Cardiac muscle cell (in vitro differentiated cells and primary cell): ENCODE measurements around the gene SYTL2. TPM values are rescaled to one million over a fixed set of nuclear protein-coding genes. Genes with fewer than 3 reads are reported as not detected.

Source experiments
- DNase-seq, 2 donors: peaks; one replicate each; pipeline versions ENCODE4 v3.0.0 to v3.0.0-alpha.2; 2010 to 2017; ENCODE audit warnings: low read depth in 1 of 2, low spot score in 1 of 2
- H3K27ac ChIP-seq: fragments of 200-600 bp; sonication (generic); 2 replicates; pipeline ENCODE4 v1.5.1; 2016
- H3K27me3 ChIP-seq: fragments of 200-600 bp; sonication (generic); 2 replicates; pipeline ENCODE4 v1.6.0; 2016; ENCODE audit warnings: control low read depth
- H3K36me3 ChIP-seq: fragments of 200-600 bp; sonication (generic); 2 replicates; pipeline ENCODE4 v1.5.1; 2016; ENCODE audit warnings: control low read depth
- H3K4me1 ChIP-seq: fragments of 200-600 bp; sonication (generic); 2 replicates; pipeline ENCODE4 v1.8.1; 2017; ENCODE audit warnings: low read depth, mild to moderate bottlenecking, mixed run types
- H3K4me3 ChIP-seq: fragments of 200-600 bp; sonication (generic); 2 replicates; pipeline ENCODE4 v1.5.1; 2016; ENCODE audit warnings: mild to moderate bottlenecking
- H3K9me3 ChIP-seq: fragments of 200-600 bp; sonication (generic); 2 replicates; pipeline ENCODE4 v1.5.1; 2017; ENCODE audit warnings: low read depth, mild to moderate bottlenecking, control low read depth
- CTCF ChIP-seq: IDR thresholded peaks from 2 replicates; pipeline ENCODE4 v1.5.1; 2012; ENCODE audit warnings: low read depth, mild to moderate bottlenecking, low read length
- polyA plus RNA-seq: library from polyadenylated mRNA; unstranded; fragments of >200 nt; fragmentation: Nextera tagmentation; extraction: Ambion mirVana; gene quantifications from 2 replicates; pipeline ENCODE4 v1.2.1, GENCODE V29; 2016
- total RNA-seq: library from RNA; depleted of rRNA; stranded (reverse); fragments of >200 nt; gene quantifications from 2 replicates; pipeline ENCODE4 v1.2.3, GENCODE V29; 2016

The SYTL2 gene
- total and polyA plus RNA-seq, 2 experiments from 2014 or later = 1.7 to 4.1 TPM

- Histone ChIP-seq H3K9me3 (no peaks in the 10 kb centered on the region), H3K4me3 (peak overlapping the region; percentile 45), H3K27me3 (peaks cover 55% of the 10 kb centered on the region), H3K4me1 (no peaks in the 10 kb centered on the region), H3K27ac (no peak overlapping the region), H3K36me3 (no peaks in the 10 kb centered on the region)
- no peak for TF ChIP-seq CTCF
- DNase-seq = no peak
These were observed 445 bp downstream of the SYTL2 start for GRCh38 chr11:85810521-85810870.

GRCh38 chr11:85809863-85810262 is 1.1 kb downstream of the SYTL2 start:
- Histone ChIP-seq H3K4me1 (no peaks in the 10 kb centered on the region), H3K36me3 (no peaks in the 10 kb centered on the region), H3K9me3 (no peaks in the 10 kb centered on the region), H3K27me3 (peaks cover 51% of the 10 kb centered on the region), H3K4me3 (peak overlapping the region; percentile 45), H3K27ac (no peak overlapping the region)
- TF ChIP-seq CTCF = no peak
- DNase-seq = peak in 1 of 2 donors; percentile 17

GRCh38 chr11:85809191-85809590 is 1.8 kb downstream of the SYTL2 start:
- no peak overlapping the region for H3K27ac ChIP-seq
- no peak for DNase-seq
- TF ChIP-seq CTCF = no peak
- peaks cover 45% of the 10 kb centered on the region for H3K27me3 ChIP-seq
- H3K36me3 ChIP-seq = no peaks in the 10 kb centered on the region
- no peaks in the 10 kb centered on the region for H3K9me3 ChIP-seq
- H3K4me3 ChIP-seq = no peak overlapping the region
- H3K4me1 ChIP-seq = no peaks in the 10 kb centered on the region

GRCh38 chr11:85806876-85807275 is 4.1 kb downstream of the SYTL2 start:
- H3K36me3 ChIP-seq = no peaks in the 10 kb centered on the region
- no peak overlapping the region for H3K27ac ChIP-seq
- H3K27me3 ChIP-seq = peaks cover 21% of the 10 kb centered on the region
- H3K4me3 ChIP-seq = no peak overlapping the region
- H3K4me1 ChIP-seq = no peaks in the 10 kb centered on the region
- no peak for TF ChIP-seq CTCF
- no peaks in the 10 kb centered on the region for H3K9me3 ChIP-seq
- no peak for DNase-seq

- no peaks in the 10 kb centered on the region for H3K4me1 ChIP-seq
- no peak for TF ChIP-seq CTCF
- peaks cover 14% of the 10 kb centered on the region for H3K27me3 ChIP-seq
- H3K27ac ChIP-seq = no peak overlapping the region
- no peak for DNase-seq
- H3K36me3 ChIP-seq = no peaks in the 10 kb centered on the region
- no peak overlapping the region for H3K4me3 ChIP-seq
- H3K9me3 ChIP-seq = no peaks in the 10 kb centered on the region
These were observed 4.9 kb downstream of the SYTL2 start for GRCh38 chr11:85806016-85806415.

GRCh38 chr11:85805387-85805786 is 5.6 kb downstream of the SYTL2 start:
- Histone ChIP-seq H3K36me3 (no peaks in the 10 kb centered on the region), H3K27me3 (peaks cover 10% of the 10 kb centered on the region), H3K4me3 (no peak overlapping the region), H3K4me1 (no peaks in the 10 kb centered on the region), H3K27ac (no peak overlapping the region), H3K9me3 (no peaks in the 10 kb centered on the region)
- TF ChIP-seq CTCF = no peak
- DNase-seq = no peak
